H54 (cell line): ENCODE results near the gene SMTNL2.
A peak's percentile ranks its signal among the peaks of the same experiment; 100 is the strongest.
"Not testable (repeated sequence)": the region's sequence is repeated elsewhere in the genome, so short reads cannot be mapped to it uniquely, and the experiment has no call there.

Source experiments
- DNase-seq: peaks from one replicate; pipeline ENCODE4 v3.0.0; 2011; ENCODE audit warnings: low spot score, mixed read lengths; ENCODE audit not compliant: insufficient read length
- FAIRE-seq: peaks from 3 replicates; lab custom pipeline; 2011; peaks lifted over from hg19 to GRCh38; lab: Jason Lieb, UNC
- POLR2A ChIP-seq: IDR thresholded peaks from 2 replicates; pipeline ENCODE4 v1.6.1; 2011; ENCODE audit warnings: low read depth, mild to moderate bottlenecking, low read length

The SMTNL2 gene

GRCh38 chr17:4560421-4560820, 23.9 kb upstream of the SMTNL2 start, which contains the start of gene GGT6:
Gene GGT6 (minus strand): TSS chr17:4560577. CDS start chr17:4560521, 56 bp downstream.
- no peak for FAIRE-seq
- no peak for TF ChIP-seq POLR2A
- no peak for DNase-seq

- no peak for TF ChIP-seq POLR2A
- no peak for DNase-seq
- no peak for FAIRE-seq
Measured at GRCh38 chr17:4560837-4561256, 23.5 kb upstream of the SMTNL2 start.

- TF ChIP-seq POLR2A = no peak
- DNase-seq (no peak), FAIRE-seq (no peak)
Measured at GRCh38 chr17:4562015-4562969, 22.0 kb upstream of the SMTNL2 start.

GRCh38 chr17:4565209-4566141, 18.9 kb upstream of the SMTNL2 start:
- peak; percentile 57 for FAIRE-seq
- DNase-seq = peak; percentile 80
- TF ChIP-seq POLR2A = no peak

- peak; percentile 60 for FAIRE-seq
- peak; percentile 83 for DNase-seq
- TF ChIP-seq POLR2A = no peak
Measured at GRCh38 chr17:4566785-4567184, 17.5 kb upstream of the SMTNL2 start.

- no peak for FAIRE-seq
- TF ChIP-seq POLR2A = no peak
- no peak for DNase-seq
Measured at GRCh38 chr17:4569591-4569990, 14.7 kb upstream of the SMTNL2 start.

GRCh38 chr17:4572131-4572530, 12.2 kb upstream of the SMTNL2 start:
- TF ChIP-seq POLR2A = no peak
- no peak for DNase-seq
- no peak for FAIRE-seq

- DNase-seq = no peak
- FAIRE-seq = no peak
- TF ChIP-seq POLR2A = no peak
Measured at GRCh38 chr17:4573115-4573514, 11.2 kb upstream of the SMTNL2 start.

- FAIRE-seq (no peak), DNase-seq (no peak)
- TF ChIP-seq POLR2A = no peak
Measured at GRCh38 chr17:4573669-4574068, 10.7 kb upstream of the SMTNL2 start.

- FAIRE-seq (no peak), DNase-seq (no peak)
- TF ChIP-seq POLR2A = no peak
Measured at GRCh38 chr17:4574448-4575045, 9.8 kb upstream of the SMTNL2 start.

GRCh38 chr17:4576161-4576558, 8.2 kb upstream of the SMTNL2 start:
- FAIRE-seq (no peak), DNase-seq (no peak)
- TF ChIP-seq POLR2A = no peak

GRCh38 chr17:4576729-4577322, 7.5 kb upstream of the SMTNL2 start:
- no peak for TF ChIP-seq POLR2A
- DNase-seq (no peak), FAIRE-seq (no peak)

- FAIRE-seq (no peak), DNase-seq (no peak)
- TF ChIP-seq POLR2A = no peak
Measured at GRCh38 chr17:4577386-4577993, 6.8 kb upstream of the SMTNL2 start.

GRCh38 chr17:4578349-4578748, 6.0 kb upstream of the SMTNL2 start:
- DNase-seq, FAIRE-seq: not testable (repeated sequence)
